ENCODE data around the gene FBXO38. TPM values are rescaled to one million over a fixed set of nuclear protein-coding genes. Genes with fewer than 3 reads are reported as not detected.

FBXO38 gene
- total RNA-seq, 1 donor from 2014 or later: 132 TPM

- no peaks in the 10 kb centered on the region for H3K27me3 Mint-ChIP-seq (ENCODE audit: unreplicated experiment)
- H3K9me3 Mint-ChIP-seq (ENCODE audit: unreplicated experiment): no peaks in the 10 kb centered on the region
- DNase-seq: no peak
- H3K4me1 Mint-ChIP-seq (ENCODE audit: low read depth, unreplicated experiment): no peaks in the 10 kb centered on the region
- no peaks in the 10 kb centered on the region for H3K36me3 Mint-ChIP-seq (ENCODE audit: unreplicated experiment)
- no peak overlapping the region for H3K4me3 Mint-ChIP-seq (ENCODE audit: unreplicated experiment)
- no peak overlapping the region for H3K27ac Mint-ChIP-seq (ENCODE audit: unreplicated experiment)
- TF ChIP-seq CTCF (IDR thresholded peaks at IDR 0.05; ENCODE audit: partially characterized antibody, unreplicated experiment): no peak
Observed at GRCh38 chr5:148469501-148469935, 85.8 kb downstream of the FBXO38 start.

- Mint-ChIP-seq H3K36me3 (ENCODE audit: unreplicated experiment) (no peaks in the 10 kb centered on the region), H3K9me3 (ENCODE audit: unreplicated experiment) (no peaks in the 10 kb centered on the region), H3K27ac (ENCODE audit: unreplicated experiment) (no peak overlapping the region), H3K4me1 (ENCODE audit: low read depth, unreplicated experiment) (no peaks in the 10 kb centered on the region), H3K27me3 (ENCODE audit: unreplicated experiment) (no peaks in the 10 kb centered on the region), H3K4me3 (ENCODE audit: unreplicated experiment) (no peak overlapping the region)
- DNase-seq: no peak
- TF ChIP-seq CTCF (IDR thresholded peaks at IDR 0.05; ENCODE audit: partially characterized antibody, unreplicated experiment): no peak
Observed at GRCh38 chr5:148471379-148471778, 87.6 kb downstream of the FBXO38 start.

- H3K4me3 Mint-ChIP-seq (ENCODE audit: unreplicated experiment): no peak overlapping the region
- no peak for DNase-seq
Observed at GRCh38 chr5:148474025-148474511, 90.3 kb downstream of the FBXO38 start.

GRCh38 chr5:148476302-148476701 is 92.5 kb downstream of the FBXO38 start:
- no peaks in the 10 kb centered on the region for H3K36me3 Mint-ChIP-seq (ENCODE audit: unreplicated experiment)
- H3K4me1 Mint-ChIP-seq (ENCODE audit: low read depth, unreplicated experiment): no peaks in the 10 kb centered on the region
- no peak overlapping the region for H3K27ac Mint-ChIP-seq (ENCODE audit: unreplicated experiment)
- no peak for TF ChIP-seq CTCF (IDR thresholded peaks at IDR 0.05; ENCODE audit: partially characterized antibody, unreplicated experiment)
- H3K9me3 Mint-ChIP-seq (ENCODE audit: unreplicated experiment): no peaks in the 10 kb centered on the region
- H3K27me3 Mint-ChIP-seq (ENCODE audit: unreplicated experiment): no peaks in the 10 kb centered on the region
- no peak for DNase-seq
- H3K4me3 Mint-ChIP-seq (ENCODE audit: unreplicated experiment): no peak overlapping the region

More at GRCh38 chr5:148474025-148474511, 90.3 kb downstream of the FBXO38 start:
- H3K9me3 Mint-ChIP-seq (ENCODE audit: unreplicated experiment): no peaks in the 10 kb centered on the region
- no peaks in the 10 kb centered on the region for H3K27me3 Mint-ChIP-seq (ENCODE audit: unreplicated experiment)
- H3K4me1 Mint-ChIP-seq (ENCODE audit: low read depth, unreplicated experiment): no peaks in the 10 kb centered on the region
- TF ChIP-seq CTCF (IDR thresholded peaks at IDR 0.05; ENCODE audit: partially characterized antibody, unreplicated experiment): no peak
- H3K36me3 Mint-ChIP-seq (ENCODE audit: unreplicated experiment): no peaks in the 10 kb centered on the region
- H3K27ac Mint-ChIP-seq (ENCODE audit: unreplicated experiment): no peak overlapping the region

GRCh38 chr5:148477429-148477828 is 93.7 kb downstream of the FBXO38 start:
- H3K27me3 Mint-ChIP-seq (ENCODE audit: unreplicated experiment): no peaks in the 10 kb centered on the region
- no peak for TF ChIP-seq CTCF (IDR thresholded peaks at IDR 0.05; ENCODE audit: partially characterized antibody, unreplicated experiment)
- H3K27ac Mint-ChIP-seq (ENCODE audit: unreplicated experiment): no peak overlapping the region
- H3K4me1 Mint-ChIP-seq (ENCODE audit: low read depth, unreplicated experiment): no peaks in the 10 kb centered on the region
- H3K4me3 Mint-ChIP-seq (ENCODE audit: unreplicated experiment): no peak overlapping the region
- no peak for DNase-seq
- no peaks in the 10 kb centered on the region for H3K9me3 Mint-ChIP-seq (ENCODE audit: unreplicated experiment)
- H3K36me3 Mint-ChIP-seq (ENCODE audit: unreplicated experiment): no peaks in the 10 kb centered on the region
